ENCODE results near the gene UBE2G2.

The UBE2G2 gene

GRCh38 chr21:44742418-44743153 lies 59.0 kb downstream of the UBE2G2 start:
- peak; percentile 49 for DNase-seq

- no peak for DNase-seq
Measured at GRCh38 chr21:44741921-44742320, 59.7 kb downstream of the UBE2G2 start.

DNA sequence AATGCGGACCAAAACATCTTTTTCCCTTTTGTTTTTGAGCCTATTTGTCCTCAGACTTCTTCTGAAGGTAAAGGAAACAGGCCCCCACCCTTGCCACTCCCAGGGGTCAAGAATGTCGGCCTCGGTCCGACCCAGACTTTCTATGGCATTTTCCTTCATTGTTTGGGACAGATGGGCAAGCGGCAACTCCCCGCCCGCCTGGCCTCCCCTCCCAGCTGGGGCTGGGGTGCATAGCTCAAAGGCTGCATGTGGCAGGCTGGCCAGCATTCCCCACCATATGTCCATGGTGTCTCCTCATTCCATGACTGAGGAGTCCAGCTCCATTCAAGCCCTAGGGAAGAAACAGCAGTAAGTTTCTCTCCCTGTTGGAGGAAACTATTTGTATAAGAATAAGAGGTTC lies 60.9 kb downstream of the UBE2G2 start:
- DNase-seq = no peak

- no peak for DNase-seq
Measured at GRCh38 chr21:44739316-44739715, 62.3 kb downstream of the UBE2G2 start.

- no peak for DNase-seq
Measured at GRCh38 chr21:44738621-44739020, 63.0 kb downstream of the UBE2G2 start.

DNA sequence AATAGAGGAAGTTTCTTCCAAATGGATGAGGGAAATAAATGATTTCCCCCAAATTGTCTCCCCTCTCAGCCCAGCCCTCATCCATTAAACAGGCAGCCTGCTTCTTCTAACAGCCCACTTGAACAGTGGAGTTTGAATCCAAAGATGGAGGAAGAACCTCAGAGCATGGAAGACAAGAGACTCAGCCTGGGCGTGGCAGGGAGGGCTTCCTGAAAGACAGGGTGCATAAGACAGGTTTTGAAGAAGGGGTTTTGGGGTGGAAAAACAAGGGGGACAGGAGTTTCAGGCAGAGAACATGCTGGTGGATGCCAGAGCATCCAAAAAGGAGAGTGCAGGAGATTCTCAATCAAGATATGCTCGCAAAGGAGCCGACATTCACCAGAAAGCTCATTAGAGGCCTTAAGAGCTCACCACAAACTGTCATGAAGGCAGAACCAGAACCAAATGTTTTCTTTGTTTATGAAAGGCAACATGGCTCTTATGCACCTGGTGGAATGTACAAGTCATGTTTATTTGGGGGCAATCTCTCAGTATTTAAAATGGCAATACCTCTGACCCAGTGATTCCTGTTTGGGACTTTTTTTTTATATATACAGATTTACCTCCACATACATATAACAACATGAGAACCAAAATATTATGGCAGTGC lies 63.8 kb downstream of the UBE2G2 start:
- DNase-seq = no peak

GRCh38 chr21:44736291-44737004 lies 65.2 kb downstream of the UBE2G2 start:
- no peak for DNase-seq

DNA sequence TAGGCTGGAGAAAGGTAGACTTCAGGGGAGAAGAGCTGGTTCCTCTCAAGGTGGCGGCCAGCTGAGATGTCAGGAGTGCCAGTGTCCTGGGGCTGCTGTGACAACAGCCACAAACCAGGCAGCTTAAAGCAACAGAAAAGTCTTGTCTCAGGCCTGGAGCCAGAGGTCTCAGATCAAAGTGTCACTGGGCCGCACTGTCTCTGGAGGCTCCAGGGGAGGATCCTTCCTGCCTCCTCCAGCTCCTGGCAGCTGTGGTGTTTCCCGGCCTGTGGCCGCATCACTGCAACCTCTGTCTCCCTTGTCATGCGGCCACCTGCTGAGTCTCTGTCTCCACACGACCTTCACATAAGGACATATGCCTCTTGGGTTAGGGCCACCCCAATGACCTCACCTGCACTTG lies 65.8 kb downstream of the UBE2G2 start:
- no peak for DNase-seq

GRCh38 chr21:44734841-44735240 lies 66.8 kb downstream of the UBE2G2 start:
- DNase-seq = no peak

GRCh38 chr21:44734026-44734745 lies 67.4 kb downstream of the UBE2G2 start:
- no peak for DNase-seq

GRCh38 chr21:44732956-44733355 lies 68.7 kb downstream of the UBE2G2 start:
- DNase-seq = no peak

DNA sequence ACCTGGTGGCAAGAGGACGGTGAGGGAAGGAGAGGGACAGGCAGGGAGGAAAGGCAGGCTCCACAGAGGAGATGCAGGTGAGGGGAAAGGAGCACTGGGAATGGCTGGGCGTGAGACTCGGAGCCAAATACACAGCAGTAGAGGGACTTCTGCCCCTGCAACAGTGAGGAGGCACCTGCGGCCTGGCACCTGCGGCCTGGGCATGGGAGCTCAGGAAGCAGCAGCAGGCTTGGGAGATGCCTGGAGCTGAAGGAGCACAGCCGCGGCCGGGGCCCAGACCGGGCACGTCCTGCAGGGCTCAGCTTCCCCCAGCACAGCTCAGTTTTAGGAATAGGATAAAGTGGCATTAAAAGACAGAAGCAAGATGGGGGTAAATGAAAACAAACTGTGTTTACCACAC lies 69.4 kb downstream of the UBE2G2 start:
- DNase-seq = no peak

DNA sequence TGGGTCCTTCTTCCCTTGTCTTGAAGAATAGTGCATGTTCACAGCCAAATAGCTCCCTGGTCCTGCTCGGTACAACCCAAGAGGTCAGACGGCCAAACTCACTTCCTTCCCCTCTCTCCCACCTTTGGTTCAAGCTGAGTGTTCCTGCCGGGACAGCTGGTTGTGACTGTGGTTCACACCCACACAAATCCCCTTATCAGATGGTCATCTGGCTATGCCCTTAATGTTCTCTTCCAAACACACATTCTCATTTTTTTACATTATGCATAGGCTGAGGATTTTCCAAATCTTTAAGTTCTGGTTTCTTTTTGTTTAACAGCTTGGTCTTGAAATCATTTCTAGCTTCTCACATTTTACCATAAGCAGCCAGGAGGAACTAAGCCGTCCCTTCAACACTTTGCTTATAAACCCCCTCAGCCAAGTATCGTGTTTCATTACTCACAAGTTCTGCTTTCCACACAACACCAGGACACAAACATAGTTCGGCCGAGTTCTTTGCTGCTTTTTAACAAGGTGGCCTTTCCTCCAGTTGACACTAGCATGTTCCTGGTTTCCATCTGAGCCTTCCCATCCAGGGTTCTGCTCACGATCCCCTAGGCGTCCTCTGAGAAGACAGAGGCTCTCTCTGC lies 70.6 kb downstream of the UBE2G2 start:
- DNase-seq = no peak

GRCh38 chr21:44730028-44730395 lies 71.6 kb downstream of the UBE2G2 start:
- DNase-seq = no peak

DNA sequence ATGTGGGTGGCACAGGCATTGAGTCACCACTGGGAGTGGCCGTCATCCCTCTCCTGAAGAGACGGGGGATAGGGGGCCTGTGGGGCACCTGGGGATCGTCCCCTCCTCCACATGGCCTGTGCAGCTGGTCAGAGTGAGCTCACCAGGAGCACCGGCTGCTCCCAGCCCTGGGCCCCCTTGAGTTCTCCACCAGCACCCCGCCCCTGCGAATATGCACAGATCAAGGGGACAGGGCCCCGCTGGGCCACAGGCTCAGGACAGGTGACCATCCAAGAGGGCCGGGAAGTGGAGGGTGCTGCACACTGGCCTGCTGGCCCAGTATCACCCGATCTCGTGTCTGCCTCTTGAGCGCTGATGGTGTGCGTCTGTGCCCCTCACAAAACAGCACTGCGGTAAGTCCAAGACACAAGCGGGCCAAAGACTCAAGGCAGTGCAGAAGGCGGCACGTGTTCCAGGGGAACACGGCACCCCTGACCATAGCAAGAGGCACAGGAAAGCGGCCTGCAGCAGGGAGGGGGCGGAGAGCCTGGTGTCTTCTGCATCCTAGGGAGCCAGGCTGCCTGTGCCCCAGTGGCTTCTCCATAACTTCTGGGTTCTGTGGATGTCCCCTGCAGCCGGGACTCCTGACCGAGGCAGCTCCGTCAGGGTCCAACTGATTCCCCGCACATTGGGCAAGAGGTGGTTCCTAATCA lies 72.1 kb downstream of the UBE2G2 start:
- DNase-seq = no peak

DNA sequence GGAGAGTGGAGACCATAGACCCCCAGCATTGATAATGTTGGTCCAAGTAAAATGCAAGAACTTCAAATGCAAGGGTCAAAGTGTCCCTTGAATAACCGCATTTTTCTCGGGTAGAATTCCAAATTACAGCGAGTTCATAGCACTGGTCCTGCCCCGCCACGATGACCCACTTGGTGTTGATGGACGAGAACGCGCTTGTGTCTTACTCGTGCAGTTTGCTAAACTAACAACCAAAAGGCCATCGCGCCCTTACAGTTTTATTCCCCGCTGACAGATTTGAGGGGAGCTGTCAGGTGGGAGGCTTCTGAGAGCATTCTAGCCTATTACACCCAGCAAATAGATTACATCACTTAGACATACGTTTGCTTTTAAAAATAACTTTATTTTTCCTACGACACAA lies 72.9 kb downstream of the UBE2G2 start:
- DNase-seq = no peak

GRCh38 chr21:44727757-44728156 lies 73.9 kb downstream of the UBE2G2 start:
- no peak for DNase-seq

DNA sequence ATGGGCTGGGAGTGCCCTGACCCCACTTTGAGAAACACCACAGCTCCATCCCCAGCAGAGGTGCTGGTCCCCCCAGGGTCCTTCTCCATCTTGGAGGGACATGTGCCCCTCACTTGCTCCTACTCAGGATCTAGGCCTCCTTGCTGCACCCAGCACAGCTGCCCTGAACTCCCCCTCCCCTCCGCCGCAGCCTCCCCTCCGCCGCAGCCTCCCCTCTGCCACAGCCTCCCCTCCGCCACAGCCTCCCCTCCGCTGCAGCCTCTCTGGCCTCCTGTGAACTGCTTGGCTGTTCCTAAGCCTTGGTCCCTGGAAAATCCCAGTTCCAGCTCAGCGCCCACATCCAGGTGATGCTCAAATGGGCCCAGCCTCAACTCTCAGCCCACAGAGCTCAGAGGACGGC lies 74.3 kb downstream of the UBE2G2 start:
- no peak for DNase-seq

GRCh38 chr21:44726826-44727225 lies 74.8 kb downstream of the UBE2G2 start:
- no peak for DNase-seq

DNA sequence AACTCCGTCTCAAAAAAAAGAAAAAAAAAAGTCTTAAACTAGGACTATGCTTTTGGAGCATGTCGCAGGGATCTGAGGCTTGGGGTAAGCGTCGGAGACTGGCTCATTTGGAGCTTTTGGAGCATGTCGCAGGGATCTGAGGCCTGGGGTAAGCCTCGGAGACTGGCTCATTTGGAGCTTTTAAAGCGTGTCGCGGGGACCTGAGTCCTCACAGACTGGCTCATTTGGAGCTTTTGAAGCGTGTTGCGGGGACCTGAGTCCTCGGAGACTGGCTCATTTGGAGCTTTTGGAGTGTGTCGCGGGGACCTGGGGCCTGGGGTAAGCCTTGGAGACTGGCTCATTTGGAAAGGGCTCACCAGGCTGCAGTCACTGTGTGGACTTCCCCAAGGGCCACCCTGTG lies 76.7 kb downstream of the UBE2G2 start:
- DNase-seq = no peak

- DNase-seq = no peak
Measured at GRCh38 chr21:44724196-44724595, 77.4 kb downstream of the UBE2G2 start.

Measured in hematopoietic multipotent progenitor cell treated with erythropoietin and hydrocortisone succinate and interleukin-3 and kit ligand, for 8 days (in vitro differentiated cells).